Spleen (tissue), 11 donors: ENCODE results near the gene LPP. TPM values are rescaled to one million over a fixed set of nuclear protein-coding genes. Genes with fewer than 3 reads are reported as not detected.
A peak's percentile ranks its signal among the peaks of the same experiment; 100 is the strongest.

Source experiments
- DNase-seq: peaks from one replicate; pipeline ENCODE4 v3.0.0-alpha.2; 2020
- H3K27ac ChIP-seq, 8 donors: fragments of 200-600 bp; sonication (generic) in 7 of 8; 1 replicate in 4 of 8; 2 replicates in 4 of 8; pipeline versions ENCODE4 v1.5.0 to v1.8.0; 2016 to 2021; ENCODE audit warnings: inconsistent platforms in 4 of 8, mild to moderate bottlenecking in 4 of 8, moderate library complexity in 1 of 8
- H3K27me3 ChIP-seq, 7 donors: fragments of 200-600 bp; sonication (generic) in 6 of 7; replicated peaks in 1 of 7; 1 replicate in 4 of 7; 2 replicates in 3 of 7; pipeline versions ENCODE4 v1.5.0 to v1.8.0; 2016 to 2021; ENCODE audit warnings: inconsistent platforms in 3 of 7, mild to moderate bottlenecking in 1 of 7
- H3K36me3 ChIP-seq, 6 donors: fragments of 200-600 bp; sonication (generic) in 5 of 6; 1 replicate in 4 of 6; 2 replicates in 2 of 6; pipeline versions ENCODE4 v1.5.0 to v1.8.0; 2016 to 2021; ENCODE audit warnings: inconsistent platforms in 2 of 6
- H3K4me1 ChIP-seq, 6 donors: fragments of 200-600 bp; sonication (generic) in 5 of 6; 1 replicate in 3 of 6; 2 replicates in 3 of 6; pipeline versions ENCODE4 v1.5.0 to v1.8.0; 2016 to 2021; ENCODE audit warnings: inconsistent platforms in 3 of 6
- H3K4me3 ChIP-seq, 8 donors: fragments of 200-600 bp; sonication (generic) in 7 of 8; 1 replicate in 4 of 8; 2 replicates in 4 of 8; pipeline versions ENCODE4 v1.5.0 to v1.8.0; 2016 to 2021; ENCODE audit warnings: inconsistent platforms in 4 of 8, mild to moderate bottlenecking in 4 of 8, moderate library complexity in 2 of 8
- H3K9me3 ChIP-seq, 8 donors: fragments of 200-600 bp; sonication (generic) in 7 of 8; 1 replicate in 4 of 8; 2 replicates in 4 of 8; pipeline versions ENCODE4 v1.5.0 to v1.8.0; 2016 to 2021; ENCODE audit warnings: inconsistent platforms in 4 of 8
- CTCF ChIP-seq, 11 experiments: fragments of 200-600 bp in 7 of 11; fragments of 450-650 bp in 4 of 11; sonication (generic) in 4 of 11; IDR thresholded peaks in 8 of 11; conservative IDR thresholded peaks in 3 of 11; 1 replicate in 7 of 11; 2 replicates in 4 of 11; pipeline versions ENCODE4 v1.4.0 to v1.8.0; 2016 to 2021; ENCODE audit warnings: antibody characterized with exemption in 11 of 11, inconsistent platforms in 4 of 11, mild to moderate bottlenecking in 1 of 11
- POLR2A ChIP-seq, 3 donors: fragments of 450-650 bp; IDR thresholded peaks; one replicate each; pipeline ENCODE4 v1.5.1; 2017; ENCODE audit warnings: antibody characterized with exemption in 3 of 3, mild to moderate bottlenecking in 1 of 3
- POLR2AphosphoS5 ChIP-seq, 3 donors: sonication (generic); formaldehyde crosslinking; IDR thresholded peaks; one replicate each; pipeline ENCODE4 v1.5.1; 2017; ENCODE audit warnings: antibody characterized with exemption in 3 of 3
- WGBS, 5 donors: extraction: QIAGEN DNeasy Blood & Tissue Kit in 3 of 5; methylation state at CpG; one replicate each; pipeline versions ENCODE4 v1.1.5 to v1.1.7; 2013 to 2018; 5-methylcytosine and 5-hydroxymethylcytosine counted together
- intact Hi-C: fragments of 100-400 bp; cut with DNase I; formaldehyde crosslinking; loops from one replicate; pipeline ENCODE4 v1.15.0; 2023; ENCODE audit warnings: low total_unique reads
- polyA plus RNA-seq, 3 donors: library from polyadenylated mRNA; stranded (reverse); fragments of 200-250 nt; gene quantifications; one replicate each; pipeline ENCODE4 v1.2.1, GENCODE V29; 2013
- total RNA-seq, 7 donors: library from RNA; depleted of rRNA in 3 of 7; stranded (reverse); fragments of >200 nt in 3 of 7; fragmentation: NEBNext Ultra II Directional in 4 of 7; extraction: Animal tissue kit (Norgen Biotek cat#: 25700) in 4 of 7; gene quantifications; one replicate each; pipeline versions ENCODE4 v1.1.0 to v1.2.1, GENCODE V29; 2016 to 2021
- donor health status: healthy with polysubstance abuse.
- donor health status: DM: no; HTN: no; CAD: no; lungs with moderate emphysema.
- donor health status: DM: no; HTN: no; CAD: no.
- donor health status: Bipolar disorder and iron deficiency.
- donor health status: healthy.
- donor health status: DM: no; HTN: no; CAD: no.
- donor health status: DM: yes; HTN: yes; CAD: no.

LPP gene
- total and polyA plus RNA-seq, 10 donors, result 2.4 to 270 (median 156) TPM

DNA sequence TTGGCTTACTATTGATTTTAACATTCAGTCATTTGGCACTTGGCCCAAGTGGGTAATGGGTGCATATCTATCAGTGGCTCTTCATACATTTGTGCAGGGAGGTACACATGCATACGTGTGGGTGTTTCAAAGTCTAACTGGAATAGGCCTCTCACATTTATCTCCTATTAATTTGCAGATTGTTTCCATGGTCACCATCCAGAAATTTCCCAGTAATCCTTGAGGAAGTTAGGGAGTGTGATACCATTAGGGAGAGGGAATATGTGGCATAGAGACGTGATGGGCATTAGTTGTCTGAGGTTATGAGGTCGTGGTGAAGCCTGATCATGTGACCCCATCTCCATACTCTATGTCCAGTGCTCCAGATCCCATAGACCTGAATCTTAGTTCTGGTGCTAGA lies 102.8 kb downstream of the LPP start:
- Histone ChIP-seq H3K36me3 (peaks cover 0 to 12% (median 0%) of the 10 kb centered on the region in 6 donors), H3K27ac (no peak overlapping the region), H3K9me3 (peaks cover 0 to 6% (median 0%) of the 10 kb centered on the region in 8 donors), H3K4me3 (no peak overlapping the region), H3K4me1 (peaks cover 0 to 32% (median 11%) of the 10 kb centered on the region in 6 donors), H3K27me3 (no peaks in the 10 kb centered on the region)
- no peak for DNase-seq
- intact Hi-C loops, result no loop called here
- WGBS, 5 donors, result 87 to 92% (median 88%) methylated on average over 3 of the region's 3 CpGs
- TF ChIP-seq POLR2AphosphoS5 (IDR thresholded peaks at IDR 0.05) (no peak), POLR2A (IDR thresholded peaks at IDR 0.05) (no peak), CTCF (IDR thresholded peaks at IDR 0.05 in 8 of 11, conservative IDR thresholded peaks at IDR 0.05 in 3 of 11) (no peak)

- peak overlapping the region in 4 of 8 donors; percentile 16 to 31 (median 24) for H3K27ac ChIP-seq
- intact Hi-C loops, result no loop called here
Observed at GRCh38 chr3:188257384-188258026, 103.5 kb downstream of the LPP start.

DNA sequence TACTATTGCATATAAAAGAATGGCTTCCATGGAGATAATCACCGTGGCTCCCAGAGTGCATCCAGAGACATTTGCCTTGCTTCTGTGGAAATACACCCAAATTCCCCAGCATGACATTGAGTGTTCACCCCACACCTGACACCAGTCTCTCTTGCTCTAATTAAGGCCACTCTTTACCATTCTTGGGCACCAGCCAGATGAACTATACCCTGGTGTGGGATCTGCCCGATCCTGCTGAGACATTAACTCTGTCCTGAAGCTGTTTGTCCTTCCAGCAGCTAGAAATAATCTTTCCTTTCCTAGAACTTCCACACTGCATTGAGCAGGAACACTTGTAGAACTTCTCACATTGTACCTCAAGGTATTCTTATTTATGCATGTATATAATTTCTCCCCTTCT lies 105.2 kb downstream of the LPP start:
- intact Hi-C loops, result no loop called here
- WGBS, 5 donors, result 81 to 96% (median 89%) methylated on average over 2 of the region's 2 CpGs
- Histone ChIP-seq H3K36me3 (peaks cover 0 to 12% (median 0%) of the 10 kb centered on the region in 6 donors), H3K4me3 (no peak overlapping the region), H3K9me3 (no peaks in the 10 kb centered on the region), H3K4me1 (peaks cover 0 to 40% (median 18%) of the 10 kb centered on the region in 6 donors), H3K27me3 (no peaks in the 10 kb centered on the region), H3K27ac (no peak overlapping the region)
- DNase-seq, result no peak
- no peak for TF ChIP-seq CTCF (IDR thresholded peaks at IDR 0.05 in 8 of 11, conservative IDR thresholded peaks at IDR 0.05 in 3 of 11)
- no peak for TF ChIP-seq POLR2A (IDR thresholded peaks at IDR 0.05)
- no peak for TF ChIP-seq POLR2AphosphoS5 (IDR thresholded peaks at IDR 0.05)

More at GRCh38 chr3:188257384-188258026, 103.5 kb downstream of the LPP start:
- no peaks in the 10 kb centered on the region for H3K27me3 ChIP-seq
- DNase-seq, result no peak
- 76 to 94% (median 82%) methylated on average over 3 of the region's 3 CpGs for WGBS, 5 donors
- H3K4me1 ChIP-seq, result peaks cover 0 to 32% (median 12%) of the 10 kb centered on the region in 6 donors
- peaks cover 0 to 2% (median 0%) of the 10 kb centered on the region in 8 donors for H3K9me3 ChIP-seq
- H3K36me3 ChIP-seq, result peaks cover 0 to 12% (median 0%) of the 10 kb centered on the region in 6 donors
- no peak for TF ChIP-seq CTCF (IDR thresholded peaks at IDR 0.05 in 8 of 11, conservative IDR thresholded peaks at IDR 0.05 in 3 of 11)
- no peak for TF ChIP-seq POLR2AphosphoS5 (IDR thresholded peaks at IDR 0.05)
- TF ChIP-seq POLR2A (IDR thresholded peaks at IDR 0.05), result no peak
- H3K4me3 ChIP-seq, result no peak overlapping the region

- TF ChIP-seq POLR2AphosphoS5 (IDR thresholded peaks at IDR 0.05) (no peak), CTCF (IDR thresholded peaks at IDR 0.05 in 8 of 11, conservative IDR thresholded peaks at IDR 0.05 in 3 of 11) (no peak), POLR2A (IDR thresholded peaks at IDR 0.05) (no peak)
- 95 to 99% (median 97%) methylated on average over 2 of the region's 2 CpGs for WGBS, 5 donors
- no peak for DNase-seq
- no peak overlapping the region for H3K4me3 ChIP-seq
- peaks cover 4 to 43% (median 22%) of the 10 kb centered on the region in 6 donors for H3K4me1 ChIP-seq
- H3K9me3 ChIP-seq, result no peaks in the 10 kb centered on the region
- no peaks in the 10 kb centered on the region for H3K27me3 ChIP-seq
- peaks cover 0 to 10% (median 0%) of the 10 kb centered on the region in 6 donors for H3K36me3 ChIP-seq
- H3K27ac ChIP-seq, result no peak overlapping the region
- intact Hi-C loops, result no loop called here
Observed at GRCh38 chr3:188259596-188259995, 105.6 kb downstream of the LPP start.
